ENCODE data around the gene POU6F2. TPM values are rescaled to one million over a fixed set of nuclear protein-coding genes. Genes with fewer than 3 reads are reported as not detected.

The POU6F2 gene
- total and polyA plus RNA-seq, 2 experiments from 2014 or later: 7.2 to 7.3 TPM

GRCh38 chr7:39105720-39106119, 128.0 kb downstream of the POU6F2 start (continued):
- TF ChIP-seq EZH2phosphoT487 (IDR thresholded peaks at IDR 0.05; ENCODE audit: unreplicated experiment) (no peak), ETS1 (IDR thresholded peaks at IDR 0.05) (no peak), CREB1 (CRISPR knock-in tag; IDR thresholded peaks at IDR 0.05; ENCODE audit: low read depth) (no peak), ZNF114 (CRISPR knock-in tag; IDR thresholded peaks at IDR 0.05) (no peak), JUNB (IDR thresholded peaks at IDR 0.05; ENCODE audit: unreplicated experiment) (no peak)

GRCh38 chr7:39125846-39126245, 148.1 kb downstream of the POU6F2 start:
- no peaks in the 10 kb centered on the region for H3K27me3 ChIP-seq (ENCODE audit: insufficient read depth)
- peaks cover 5% of the 10 kb centered on the region; the same call in 1 of the 3 replicates for H3K4me1 Mint-ChIP-seq
- H3K9me2 ChIP-seq (ENCODE audit: insufficient read depth): no peaks in the 10 kb centered on the region
- no peak overlapping the region for H3K4me2 ChIP-seq
- H3K9me3 Mint-ChIP-seq: no peaks in the 10 kb centered on the region
- H3K27ac Mint-ChIP-seq: no peak overlapping the region
- H3K4me3 Mint-ChIP-seq: no peak overlapping the region
- H3K79me2 ChIP-seq (replicated peaks; ENCODE audit: insufficient read depth): no peaks in the 10 kb centered on the region
- ATAC-seq: no peak
- no peaks in the 10 kb centered on the region for H3K36me3 ChIP-seq (ENCODE audit: insufficient read depth)
- no peaks in the 10 kb centered on the region for H4K20me1 ChIP-seq (replicated peaks; ENCODE audit: insufficient read depth)
- no peaks in the 10 kb centered on the region for H3K36me3 Mint-ChIP-seq (ENCODE audit: low read depth)
- H2AFZ ChIP-seq: no peak overlapping the region
- no peaks in the 10 kb centered on the region for H3F3A ChIP-seq (replicated peaks; ENCODE audit: low read depth)
- no peak overlapping the region for H3K4me3 ChIP-seq
- peaks cover 6% of the 10 kb centered on the region for H3K27me3 Mint-ChIP-seq (ENCODE audit: insufficient read depth, low read depth, poor library complexity)
- H3K27ac ChIP-seq (ENCODE audit: low read depth): no peak overlapping the region
- no peak for DNase-seq (ENCODE audit: low spot score)
- H3K4me1 ChIP-seq (ENCODE audit: insufficient read depth): no peaks in the 10 kb centered on the region
- no peak for TF ChIP-seq JUNB (IDR thresholded peaks at IDR 0.05; ENCODE audit: unreplicated experiment)
- TF ChIP-seq POLR2AphosphoS5 (IDR thresholded peaks at IDR 0.05; ENCODE audit: low read depth): no peak
- TF ChIP-seq ETS1 (IDR thresholded peaks at IDR 0.05): no peak
- TF ChIP-seq ZNF331 (CRISPR knock-in tag; IDR thresholded peaks at IDR 0.05; ENCODE audit: low read depth): no peak
- no peak for TF ChIP-seq CTCF (conservative IDR thresholded peaks at IDR 0.05; ENCODE audit: low read depth in 2 of 2)
- no peak for TF ChIP-seq STAT1 (IDR thresholded peaks at IDR 0.05; ENCODE audit: unreplicated experiment)
- TF ChIP-seq NANOG (IDR thresholded peaks at IDR 0.05; ENCODE audit: borderline replicate concordance): no peak
- no peak for TF ChIP-seq ZNF462 (CRISPR knock-in tag; IDR thresholded peaks at IDR 0.05)
- no peak for TF ChIP-seq REST (IDR thresholded peaks at IDR 0.05; ENCODE audit: unreplicated experiment)
- TF ChIP-seq EZH2phosphoT487 (IDR thresholded peaks at IDR 0.05; ENCODE audit: unreplicated experiment): no peak
- no peak for TF ChIP-seq ZNF114 (CRISPR knock-in tag; IDR thresholded peaks at IDR 0.05)

Measured in GM23338 (cell line).